Endothelial cell of umbilical vein (primary cell): ENCODE results near the gene DNAJC17. TPM values are rescaled to one million over a fixed set of nuclear protein-coding genes. Genes with fewer than 3 reads are reported as not detected.

Experiments
- BruUV-seq: library from RNA; stranded (reverse); fragments of 400-500 nt; replicated peaks from 2 replicates; lab custom pipeline; 2021; lab: Mats Ljungman, UMichigan
- CTCF ChIA-PET: fragments of 300-600, 350-600 bp; sonication (Branson Sonifier 250); formaldehyde crosslinking; loops from one replicate; lab custom pipeline; 2021; ENCODE audit warnings: antibody characterized with exemption, inconsistent platforms; lab: Charles Lee
- POLR2A ChIA-PET: fragments of 300-600, 350-600 bp; sonication (Branson Sonifier 250); formaldehyde crosslinking; loops from one replicate; lab custom pipeline; 2021; ENCODE audit warnings: antibody characterized with exemption, inconsistent platforms; lab: Charles Lee
- DNase-seq: peaks from one replicate; pipeline ENCODE4 v3.0.0-alpha.2; 2011; ENCODE audit warnings: low read depth, low spot score
- FAIRE-seq: peaks from 2 replicates; lab custom pipeline; 2011; peaks lifted over from hg19 to GRCh38; lab: Jason Lieb, UNC
- H2AFZ ChIP-seq: 2 replicates; pipeline ENCODE4 v1.6.0; 2012; ENCODE audit warnings: low read depth, low read length, control low read depth, inconsistent platforms
- H3K27ac ChIP-seq: 2 replicates; pipeline ENCODE4 v1.5.1; 2011; ENCODE audit warnings: low read depth, mild to moderate bottlenecking, control low read depth, low read length, moderate library complexity; ENCODE audit not compliant: insufficient read depth
- H3K27me3 ChIP-seq, 2 experiments: 2 replicates each; pipeline versions ENCODE4 v1.6.0 to v1.6.1; 2011; ENCODE audit warnings: low read length in 2 of 2, mixed read lengths in 1 of 2; ENCODE audit not compliant: control insufficient read depth in 2 of 2, insufficient read depth in 2 of 2
- H3K36me3 ChIP-seq, 2 experiments: 2 replicates in 1 of 2; 3 replicates in 1 of 2; pipeline ENCODE4 v1.5.1; 2011; ENCODE audit warnings: low read length in 2 of 2, mild to moderate bottlenecking in 1 of 2, moderate library complexity in 1 of 2; ENCODE audit not compliant: control insufficient read depth in 2 of 2, insufficient read depth in 2 of 2; ENCODE audit errors: extremely low read depth in 1 of 2
- H3K4me1 ChIP-seq: 3 replicates; pipeline ENCODE4 v1.5.1; 2011; ENCODE audit warnings: mild to moderate bottlenecking, low read length; ENCODE audit not compliant: control insufficient read depth, insufficient read depth; ENCODE audit errors: extremely low read depth
- H3K4me2 ChIP-seq: 2 replicates; pipeline ENCODE4 v1.6.1; 2011; ENCODE audit warnings: low read length, control low read depth, mixed read lengths; ENCODE audit not compliant: insufficient read depth
- H3K4me3 ChIP-seq, 3 experiments: fragments of 200-600 bp in 1 of 3; sonication (generic), shearing (Covaris generic) in 1 of 3; replicated peaks in 1 of 3; 2 replicates each; pipeline ENCODE4 v1.5.1; 2011 to 2016; ENCODE audit warnings: control low read depth in 3 of 3, low read length in 3 of 3, mild to moderate bottlenecking in 2 of 3, inconsistent platforms in 1 of 3, low read depth in 1 of 3, moderate library complexity in 1 of 3; ENCODE audit not compliant: insufficient read depth in 1 of 3
- H3K79me2 ChIP-seq: 2 replicates; pipeline ENCODE4 v1.6.0; 2012; ENCODE audit warnings: low read length, inconsistent platforms; ENCODE audit not compliant: control insufficient read depth, insufficient read depth
- H3K9ac ChIP-seq: replicated peaks from 2 replicates; pipeline ENCODE3; 2011; ENCODE audit warnings: low read length, control low read depth; ENCODE audit not compliant: insufficient read depth; ENCODE audit errors: extremely low read depth
- H3K9me1 ChIP-seq: replicated peaks from 3 replicates; pipeline ENCODE4 v1.6.0; 2011; ENCODE audit warnings: mild to moderate bottlenecking, low read length; ENCODE audit not compliant: control insufficient read depth, insufficient read depth; ENCODE audit errors: extremely low read depth
- H3K9me3 ChIP-seq: replicated peaks from 2 replicates; pipeline ENCODE4 v1.5.1; 2012; ENCODE audit warnings: low read length, inconsistent platforms; ENCODE audit not compliant: control insufficient read depth, insufficient read depth
- H4K20me1 ChIP-seq: replicated peaks from 2 replicates; pipeline ENCODE3; 2011; ENCODE audit warnings: mild to moderate bottlenecking, low read length; ENCODE audit not compliant: control insufficient read depth, insufficient read depth; ENCODE audit errors: extremely low read depth
- EZH2 ChIP-seq: IDR thresholded peaks from 2 replicates; pipeline ENCODE4 v1.6.1; 2012; ENCODE audit warnings: borderline replicate concordance, low read depth, mild to moderate bottlenecking, moderate library complexity, low read length, inconsistent platforms; ENCODE audit not compliant: severe bottlenecking
- FOS ChIP-seq: IDR thresholded peaks from 2 replicates; pipeline ENCODE4 v1.6.1; 2011; ENCODE audit warnings: mild to moderate bottlenecking, low read length, moderate library complexity, borderline replicate concordance; ENCODE audit not compliant: insufficient read depth
- GATA2 ChIP-seq: IDR thresholded peaks from 2 replicates; pipeline ENCODE4 v1.7.0; 2011; ENCODE audit warnings: low read depth, mild to moderate bottlenecking, moderate library complexity, mixed read lengths, low read length; ENCODE audit not compliant: insufficient read length, insufficient read depth
- JUN ChIP-seq: IDR thresholded peaks from 2 replicates; pipeline ENCODE4 v1.6.1; 2011; ENCODE audit warnings: borderline replicate concordance, low read depth; ENCODE audit not compliant: insufficient read length, insufficient read depth
- MYC ChIP-seq: IDR thresholded peaks from one replicate; pipeline ENCODE4 v1.6.1; 2011; ENCODE audit warnings: mild to moderate bottlenecking, low read depth, low read length
- POLR2A ChIP-seq: IDR thresholded peaks from 2 replicates; pipeline ENCODE4 v1.6.1; 2012; ENCODE audit warnings: low read depth, mild to moderate bottlenecking, control low read depth, low read length
- POLR2AphosphoS5 ChIP-seq: IDR thresholded peaks from 2 replicates; pipeline ENCODE4 v1.6.1; 2012; ENCODE audit warnings: low read depth, mild to moderate bottlenecking, control low read depth, low read length, moderate library complexity; ENCODE audit not compliant: insufficient read depth
- dilution Hi-C: fragments of 300-500 bp; cut with MboI; formaldehyde crosslinking; loops from one replicate; pipeline ENCODE4 v1.15.0; 2019; ENCODE audit warnings: low sequenced_read_pairs; ENCODE audit not compliant: extremely low pct_ligation_motif_present
- intact Hi-C: fragments of 100-400 bp; cut with micrococcal nuclease; formaldehyde crosslinking; loops from one replicate; pipeline ENCODE4 v1.10.0; 2022
- polyA plus RNA-seq, 4 experiments: library from polyadenylated mRNA; depleted of rRNA in 3 of 4; stranded (reverse) in 3 of 4; unstranded in 1 of 4; fragments of >200 nt; gene quantifications; 2 replicates each; pipeline versions ENCODE4 v1.2.1 to v1.2.3, GENCODE V29; 2011 to 2012; ENCODE audit warnings: missing spikeins in 1 of 4
- total RNA-seq: library from RNA; stranded (reverse); gene quantifications from 2 replicates; pipeline ENCODE4 v1.2.3, GENCODE V29; 2021
- TF ChIP-seq, protein P1 (sequence below): IDR thresholded peaks from 2 replicates; pipeline ENCODE4 v1.6.1; 2011; ENCODE audit not compliant: insufficient read depth, insufficient read length
- TF ChIP-seq, protein P2 (sequence below), 2 donors: IDR thresholded peaks; 1 replicate in 1 of 2; 2 replicates in 1 of 2; pipeline ENCODE4 v1.5.1; 2011; ENCODE audit warnings: low read length in 2 of 2, mild to moderate bottlenecking in 2 of 2, moderate library complexity in 2 of 2, control low read depth in 1 of 2, inconsistent platforms in 1 of 2, low read depth in 1 of 2; ENCODE audit not compliant: insufficient read depth in 1 of 2; ENCODE audit errors: extremely low read depth in 1 of 2

DNAJC17 gene
- total and polyA plus RNA-seq, 2 donors (not counting 3 experiments of a cell fraction or from before 2014, with no cell fraction given), result 30.7 to 46.4 TPM

DNA sequence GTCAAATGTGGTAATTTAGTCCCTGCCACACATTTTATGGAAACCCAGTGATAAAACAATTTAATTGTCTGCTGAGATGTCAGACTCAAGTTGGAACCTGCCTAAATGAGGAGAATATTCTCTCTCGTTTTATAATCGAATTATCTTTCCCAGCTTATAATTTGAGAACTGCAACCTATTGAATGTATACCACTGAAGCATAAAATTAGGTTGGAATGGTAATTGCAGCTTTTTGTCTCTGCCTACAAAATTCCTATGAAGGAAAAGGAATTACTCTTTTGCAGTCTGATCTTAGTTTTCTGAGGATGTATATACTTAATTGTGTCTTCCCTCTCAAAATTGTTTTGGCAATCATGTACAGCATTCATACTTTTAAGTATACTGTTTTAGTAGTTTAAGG is 83.4 kb downstream of the DNAJC17 start:
- Histone ChIP-seq H2AFZ (no peak overlapping the region), H3K36me3 (peaks cover 0 to 3% of the 10 kb centered on the region in 2 experiments), H3K79me2 (no peaks in the 10 kb centered on the region), H3K9me3 (no peaks in the 10 kb centered on the region), H3K9ac (no peak overlapping the region), H3K4me3 (no peak overlapping the region), H3K27me3 (no peaks in the 10 kb centered on the region), H3K9me1 (no peaks in the 10 kb centered on the region), H3K27ac (no peak overlapping the region), H3K4me2 (no peak overlapping the region), H3K4me1 (peaks cover 7% of the 10 kb centered on the region), H4K20me1 (no peaks in the 10 kb centered on the region)
- TF ChIP-seq FOS (no peak), GATA2 (no peak), MYC (no peak), POLR2A (no peak), EZH2 (no peak), JUN (no peak), POLR2AphosphoS5 (no peak)
- TF ChIP-seq, protein P1, sequence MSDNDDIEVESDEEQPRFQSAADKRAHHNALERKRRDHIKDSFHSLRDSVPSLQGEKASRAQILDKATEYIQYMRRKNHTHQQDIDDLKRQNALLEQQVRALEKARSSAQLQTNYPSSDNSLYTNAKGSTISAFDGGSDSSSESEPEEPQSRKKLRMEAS, result no peak
- TF ChIP-seq, protein P2, sequence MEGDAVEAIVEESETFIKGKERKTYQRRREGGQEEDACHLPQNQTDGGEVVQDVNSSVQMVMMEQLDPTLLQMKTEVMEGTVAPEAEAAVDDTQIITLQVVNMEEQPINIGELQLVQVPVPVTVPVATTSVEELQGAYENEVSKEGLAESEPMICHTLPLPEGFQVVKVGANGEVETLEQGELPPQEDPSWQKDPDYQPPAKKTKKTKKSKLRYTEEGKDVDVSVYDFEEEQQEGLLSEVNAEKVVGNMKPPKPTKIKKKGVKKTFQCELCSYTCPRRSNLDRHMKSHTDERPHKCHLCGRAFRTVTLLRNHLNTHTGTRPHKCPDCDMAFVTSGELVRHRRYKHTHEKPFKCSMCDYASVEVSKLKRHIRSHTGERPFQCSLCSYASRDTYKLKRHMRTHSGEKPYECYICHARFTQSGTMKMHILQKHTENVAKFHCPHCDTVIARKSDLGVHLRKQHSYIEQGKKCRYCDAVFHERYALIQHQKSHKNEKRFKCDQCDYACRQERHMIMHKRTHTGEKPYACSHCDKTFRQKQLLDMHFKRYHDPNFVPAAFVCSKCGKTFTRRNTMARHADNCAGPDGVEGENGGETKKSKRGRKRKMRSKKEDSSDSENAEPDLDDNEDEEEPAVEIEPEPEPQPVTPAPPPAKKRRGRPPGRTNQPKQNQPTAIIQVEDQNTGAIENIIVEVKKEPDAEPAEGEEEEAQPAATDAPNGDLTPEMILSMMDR (IDR thresholded peaks at IDR 0.05; ENCODE audit: extremely low read depth in 1 of 2, insufficient read depth in 1 of 2, low read depth in 1 of 2, low read length in 2 of 2), result no peak
- FAIRE-seq (no peak), DNase-seq (no peak)
- POLR2A ChIA-PET, result no interaction called here
- dilution Hi-C loops (no loop called here), intact Hi-C loops (no loop called here)
- BruUV-seq, result no TSS peak
- CTCF ChIA-PET, result interaction anchor here (0.6 to 1.7 kb wide), 4 partner anchors 10 to 54 kb away, joined by 3 to 4 read pairs (median 3); no protein-coding TSS in a partner anchor
